ENCODE data around the gene ZBTB44.
A peak's percentile ranks its signal among the peaks of the same experiment; 100 is the strongest.

The ZBTB44 gene

DNA sequence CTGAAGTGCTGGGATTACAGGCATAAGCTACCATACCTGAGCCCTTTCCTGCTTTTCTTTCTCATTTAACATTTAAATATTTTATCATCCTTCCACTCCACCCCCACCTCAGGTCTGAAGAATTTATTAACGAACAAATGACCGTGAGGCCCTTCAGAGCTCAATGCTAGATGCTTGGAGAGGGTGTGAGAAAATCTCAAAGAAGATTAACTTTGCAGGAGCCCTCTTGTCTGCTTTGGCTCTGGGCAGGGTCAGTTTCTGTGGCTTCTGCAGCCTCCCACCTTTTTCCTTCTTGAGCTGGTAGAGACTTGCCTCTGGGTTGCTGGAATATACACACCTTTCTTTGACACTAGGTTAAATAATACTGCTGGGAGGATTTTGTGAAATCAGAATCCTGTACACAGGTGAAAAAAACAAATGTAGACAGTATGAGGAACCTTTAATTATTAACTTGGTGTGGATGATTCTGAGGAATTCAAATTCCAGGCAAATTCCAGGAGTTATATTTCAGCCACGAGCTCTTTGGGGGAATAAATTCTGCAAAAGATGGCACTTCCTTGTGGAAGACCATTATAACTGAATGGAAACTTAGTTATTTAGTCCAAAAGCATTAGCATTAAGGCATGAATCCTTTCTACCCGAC is 3.4 kb upstream of the ZBTB44 start (continued):
- TF ChIP-seq, protein P1, sequence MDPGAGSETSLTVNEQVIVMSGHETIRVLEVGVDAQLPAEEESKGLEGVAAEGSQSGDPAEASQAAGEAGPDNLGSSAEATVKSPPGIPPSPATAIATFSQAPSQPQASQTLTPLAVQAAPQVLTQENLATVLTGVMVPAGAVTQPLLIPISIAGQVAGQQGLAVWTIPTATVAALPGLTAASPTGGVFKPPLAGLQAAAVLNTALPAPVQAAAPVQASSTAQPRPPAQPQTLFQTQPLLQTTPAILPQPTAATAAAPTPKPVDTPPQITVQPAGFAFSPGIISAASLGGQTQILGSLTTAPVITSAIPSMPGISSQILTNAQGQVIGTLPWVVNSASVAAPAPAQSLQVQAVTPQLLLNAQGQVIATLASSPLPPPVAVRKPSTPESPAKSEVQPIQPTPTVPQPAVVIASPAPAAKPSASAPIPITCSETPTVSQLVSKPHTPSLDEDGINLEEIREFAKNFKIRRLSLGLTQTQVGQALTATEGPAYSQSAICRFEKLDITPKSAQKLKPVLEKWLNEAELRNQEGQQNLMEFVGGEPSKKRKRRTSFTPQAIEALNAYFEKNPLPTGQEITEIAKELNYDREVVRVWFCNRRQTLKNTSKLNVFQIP (CRISPR knock-in tag; IDR thresholded peaks at IDR 0.05; ENCODE audit: borderline replicate concordance, low read depth), result no peak

DNA sequence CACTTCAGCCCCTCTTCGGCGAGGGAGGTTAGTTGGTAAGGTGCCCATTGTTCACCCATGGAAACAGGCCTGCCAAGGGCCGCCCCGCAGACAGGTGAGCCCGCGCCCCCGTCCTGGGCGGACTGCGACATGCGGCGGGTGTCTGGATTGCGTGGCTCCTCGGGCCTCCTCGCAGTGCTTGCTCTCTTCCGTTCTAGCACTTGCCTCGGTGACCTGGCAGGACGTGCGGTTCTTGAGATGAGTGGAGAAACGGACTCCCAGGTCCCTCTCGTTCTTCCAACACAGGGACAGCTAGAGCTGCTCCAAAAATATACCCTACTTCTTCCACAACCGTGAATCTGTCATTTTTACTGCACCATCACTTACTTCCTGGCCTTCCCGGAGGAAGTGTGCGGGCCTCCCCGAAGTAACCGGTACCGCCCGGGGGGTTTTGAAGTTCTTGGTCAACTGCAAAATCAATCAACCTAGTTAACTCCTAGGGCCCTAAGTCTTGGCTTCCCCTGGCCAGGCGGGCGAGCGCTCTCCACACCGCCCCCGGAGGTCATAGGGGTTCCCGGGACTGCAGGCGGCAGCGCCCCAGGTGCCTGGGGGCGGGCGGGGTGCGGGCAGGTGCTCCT is 745 bp upstream of the ZBTB44 start:
- TF ChIP-seq CSDC2 (CRISPR knock-in tag; IDR thresholded peaks at IDR 0.05), result no peak
- no peak for TF ChIP-seq ARNTL (CRISPR knock-in tag; IDR thresholded peaks at IDR 0.05; ENCODE audit: borderline replicate concordance, low read depth)
- TF ChIP-seq ZNF8 (CRISPR knock-in tag; IDR thresholded peaks at IDR 0.05), result no peak
- no peak for ATAC-seq

DNA sequence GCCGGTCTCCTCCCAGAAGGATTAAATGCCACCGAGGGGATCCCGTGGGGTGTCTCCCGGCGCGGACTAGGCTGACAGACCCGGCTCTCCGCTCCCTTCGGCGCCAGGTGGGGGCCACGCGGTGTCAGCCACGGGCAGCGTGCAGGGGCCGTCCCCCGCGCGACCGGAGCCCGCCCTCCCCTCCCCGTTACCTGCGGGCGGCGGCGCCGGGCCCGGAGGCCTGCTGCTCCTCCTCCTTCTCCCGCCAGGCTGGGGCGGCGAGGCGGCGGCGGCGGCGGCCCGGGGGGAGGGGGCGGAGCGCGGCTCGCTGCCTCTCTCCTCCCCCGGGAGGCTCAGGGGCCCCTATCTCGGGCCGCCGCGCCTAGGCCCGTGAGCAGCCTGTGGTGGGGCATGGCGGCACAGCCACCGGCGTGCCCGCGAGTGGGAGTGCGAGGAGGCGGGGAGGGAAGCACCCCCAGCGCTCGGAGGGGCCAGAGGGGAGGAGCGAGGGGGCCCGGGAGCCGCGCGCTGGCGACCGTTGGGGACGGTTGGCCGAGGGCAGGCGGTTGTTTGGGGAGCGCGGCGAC is 450 bp downstream of the ZBTB44 start:
- peak; percentile 84 for ATAC-seq

More for the DNA sequence above, 450 bp downstream of the ZBTB44 start:
- no peak for TF ChIP-seq PPARA (CRISPR knock-in tag; IDR thresholded peaks at IDR 0.05; ENCODE audit: borderline replicate concordance)
- TF ChIP-seq ESRRG (CRISPR knock-in tag; IDR thresholded peaks at IDR 0.05), result no peak
- no peak for TF ChIP-seq ZNF70 (CRISPR knock-in tag; IDR thresholded peaks at IDR 0.05)
- TF ChIP-seq, protein P2, sequence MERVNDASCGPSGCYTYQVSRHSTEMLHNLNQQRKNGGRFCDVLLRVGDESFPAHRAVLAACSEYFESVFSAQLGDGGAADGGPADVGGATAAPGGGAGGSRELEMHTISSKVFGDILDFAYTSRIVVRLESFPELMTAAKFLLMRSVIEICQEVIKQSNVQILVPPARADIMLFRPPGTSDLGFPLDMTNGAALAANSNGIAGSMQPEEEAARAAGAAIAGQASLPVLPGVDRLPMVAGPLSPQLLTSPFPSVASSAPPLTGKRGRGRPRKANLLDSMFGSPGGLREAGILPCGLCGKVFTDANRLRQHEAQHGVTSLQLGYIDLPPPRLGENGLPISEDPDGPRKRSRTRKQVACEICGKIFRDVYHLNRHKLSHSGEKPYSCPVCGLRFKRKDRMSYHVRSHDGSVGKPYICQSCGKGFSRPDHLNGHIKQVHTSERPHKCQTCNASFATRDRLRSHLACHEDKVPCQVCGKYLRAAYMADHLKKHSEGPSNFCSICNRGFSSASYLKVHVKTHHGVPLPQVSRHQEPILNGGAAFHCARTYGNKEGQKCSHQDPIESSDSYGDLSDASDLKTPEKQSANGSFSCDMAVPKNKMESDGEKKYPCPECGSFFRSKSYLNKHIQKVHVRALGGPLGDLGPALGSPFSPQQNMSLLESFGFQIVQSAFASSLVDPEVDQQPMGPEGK (CRISPR knock-in tag; IDR thresholded peaks at IDR 0.05; ENCODE audit: borderline replicate concordance), result no peak
- no peak for TF ChIP-seq TCF4 (CRISPR knock-in tag; IDR thresholded peaks at IDR 0.05; ENCODE audit: borderline replicate concordance)
- no peak for TF ChIP-seq RARB (CRISPR knock-in tag; IDR thresholded peaks at IDR 0.05)
- TF ChIP-seq ZC3H10 (CRISPR knock-in tag; IDR thresholded peaks at IDR 0.05), result no peak
- TF ChIP-seq, protein P1 (CRISPR knock-in tag; IDR thresholded peaks at IDR 0.05; ENCODE audit: borderline replicate concordance, low read depth), result no peak
- TF ChIP-seq, protein P3, sequence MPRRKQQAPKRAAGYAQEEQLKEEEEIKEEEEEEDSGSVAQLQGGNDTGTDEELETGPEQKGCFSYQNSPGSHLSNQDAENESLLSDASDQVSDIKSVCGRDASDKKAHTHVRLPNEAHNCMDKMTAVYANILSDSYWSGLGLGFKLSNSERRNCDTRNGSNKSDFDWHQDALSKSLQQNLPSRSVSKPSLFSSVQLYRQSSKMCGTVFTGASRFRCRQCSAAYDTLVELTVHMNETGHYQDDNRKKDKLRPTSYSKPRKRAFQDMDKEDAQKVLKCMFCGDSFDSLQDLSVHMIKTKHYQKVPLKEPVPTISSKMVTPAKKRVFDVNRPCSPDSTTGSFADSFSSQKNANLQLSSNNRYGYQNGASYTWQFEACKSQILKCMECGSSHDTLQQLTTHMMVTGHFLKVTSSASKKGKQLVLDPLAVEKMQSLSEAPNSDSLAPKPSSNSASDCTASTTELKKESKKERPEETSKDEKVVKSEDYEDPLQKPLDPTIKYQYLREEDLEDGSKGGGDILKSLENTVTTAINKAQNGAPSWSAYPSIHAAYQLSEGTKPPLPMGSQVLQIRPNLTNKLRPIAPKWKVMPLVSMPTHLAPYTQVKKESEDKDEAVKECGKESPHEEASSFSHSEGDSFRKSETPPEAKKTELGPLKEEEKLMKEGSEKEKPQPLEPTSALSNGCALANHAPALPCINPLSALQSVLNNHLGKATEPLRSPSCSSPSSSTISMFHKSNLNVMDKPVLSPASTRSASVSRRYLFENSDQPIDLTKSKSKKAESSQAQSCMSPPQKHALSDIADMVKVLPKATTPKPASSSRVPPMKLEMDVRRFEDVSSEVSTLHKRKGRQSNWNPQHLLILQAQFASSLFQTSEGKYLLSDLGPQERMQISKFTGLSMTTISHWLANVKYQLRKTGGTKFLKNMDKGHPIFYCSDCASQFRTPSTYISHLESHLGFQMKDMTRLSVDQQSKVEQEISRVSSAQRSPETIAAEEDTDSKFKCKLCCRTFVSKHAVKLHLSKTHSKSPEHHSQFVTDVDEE (CRISPR knock-in tag; IDR thresholded peaks at IDR 0.05), result no peak
- TF ChIP-seq, protein P4, sequence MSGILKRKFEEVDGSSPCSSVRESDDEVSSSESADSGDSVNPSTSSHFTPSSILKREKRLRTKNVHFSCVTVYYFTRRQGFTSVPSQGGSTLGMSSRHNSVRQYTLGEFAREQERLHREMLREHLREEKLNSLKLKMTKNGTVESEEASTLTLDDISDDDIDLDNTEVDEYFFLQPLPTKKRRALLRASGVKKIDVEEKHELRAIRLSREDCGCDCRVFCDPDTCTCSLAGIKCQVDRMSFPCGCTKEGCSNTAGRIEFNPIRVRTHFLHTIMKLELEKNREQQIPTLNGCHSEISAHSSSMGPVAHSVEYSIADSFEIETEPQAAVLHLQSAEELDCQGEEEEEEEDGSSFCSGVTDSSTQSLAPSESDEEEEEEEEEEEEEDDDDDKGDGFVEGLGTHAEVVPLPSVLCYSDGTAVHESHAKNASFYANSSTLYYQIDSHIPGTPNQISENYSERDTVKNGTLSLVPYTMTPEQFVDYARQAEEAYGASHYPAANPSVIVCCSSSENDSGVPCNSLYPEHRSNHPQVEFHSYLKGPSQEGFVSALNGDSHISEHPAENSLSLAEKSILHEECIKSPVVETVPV (CRISPR knock-in tag; IDR thresholded peaks at IDR 0.05), result no peak
- TF ChIP-seq ZNF565 (CRISPR knock-in tag; conservative IDR thresholded peaks at IDR 0.05; ENCODE audit: low read depth), result no peak
- no peak for TF ChIP-seq ZFP30 (CRISPR knock-in tag; IDR thresholded peaks at IDR 0.05)
- no peak for TF ChIP-seq BACH2 (CRISPR knock-in tag; IDR thresholded peaks at IDR 0.05; ENCODE audit: borderline replicate concordance)
- no peak for TF ChIP-seq ARNTL (CRISPR knock-in tag; IDR thresholded peaks at IDR 0.05; ENCODE audit: borderline replicate concordance, low read depth)
- TF ChIP-seq GLIS3 (CRISPR knock-in tag; IDR thresholded peaks at IDR 0.05), result no peak
- no peak for TF ChIP-seq TOX (CRISPR knock-in tag; IDR thresholded peaks at IDR 0.05; ENCODE audit: borderline replicate concordance)
- TF ChIP-seq SNAI2 (CRISPR knock-in tag; IDR thresholded peaks at IDR 0.05), result no peak
